ENCODE data around the gene ASPHD2. TPM values are rescaled to one million over a fixed set of nuclear protein-coding genes. Genes with fewer than 3 reads are reported as not detected.

The ASPHD2 gene
- total RNA-seq, 3 donors from 2014 or later, result 2.7 to 3.7 (median 3.5) TPM

GRCh38 chr22:26484360-26484706, 55.3 kb downstream of the ASPHD2 start:
- Histone ChIP-seq H3K4me1 (ENCODE audit: low read depth) (peaks cover 34% of the 10 kb centered on the region), H3K36me3 (ENCODE audit: low read depth) (no peaks in the 10 kb centered on the region), H3K9me3 (no peaks in the 10 kb centered on the region), H3K4me3 (peak overlapping the region; percentile 69)
- no peak for TF ChIP-seq CTCF (IDR thresholded peaks at IDR 0.05)
- intact Hi-C loops (cut with DNase I, micrococcal nuclease), result no loop called here
- DNase-seq (no peak), ATAC-seq (no peak)

GRCh38 chr22:26485013-26485412, 56.0 kb downstream of the ASPHD2 start:
- Histone ChIP-seq H3K4me1 (ENCODE audit: low read depth) (peaks cover 33% of the 10 kb centered on the region), H3K9me3 (no peaks in the 10 kb centered on the region), H3K4me3 (no peak overlapping the region), H3K36me3 (ENCODE audit: low read depth) (no peaks in the 10 kb centered on the region)
- TF ChIP-seq CTCF (IDR thresholded peaks at IDR 0.05), result no peak
- intact Hi-C loops (cut with DNase I, micrococcal nuclease), result no loop called here
- no peak for ATAC-seq
- DNase-seq, result no peak

- H3K36me3 ChIP-seq (ENCODE audit: low read depth), result no peaks in the 10 kb centered on the region
- no peak for ATAC-seq
- no peak for TF ChIP-seq CTCF (IDR thresholded peaks at IDR 0.05)
- no peaks in the 10 kb centered on the region for H3K9me3 ChIP-seq
- H3K4me3 ChIP-seq, result no peak overlapping the region
- H3K4me1 ChIP-seq (ENCODE audit: low read depth), result peaks cover 24% of the 10 kb centered on the region
- intact Hi-C loops (cut with DNase I, micrococcal nuclease), result no loop called here
- DNase-seq, result no peak
These were observed 56.8 kb downstream of the ASPHD2 start for GRCh38 chr22:26485806-26486390.

GRCh38 chr22:26486394-26486793, 57.3 kb downstream of the ASPHD2 start:
- H3K4me3 ChIP-seq, result no peak overlapping the region
- H3K36me3 ChIP-seq (ENCODE audit: low read depth), result no peaks in the 10 kb centered on the region
- H3K9me3 ChIP-seq, result no peaks in the 10 kb centered on the region
- TF ChIP-seq CTCF (IDR thresholded peaks at IDR 0.05), result no peak
- intact Hi-C loops (cut with DNase I, micrococcal nuclease), result no loop called here
- no peak for DNase-seq
- peaks cover 20% of the 10 kb centered on the region for H3K4me1 ChIP-seq (ENCODE audit: low read depth)
- no peak for ATAC-seq

GRCh38 chr22:26487996-26488395, 58.9 kb downstream of the ASPHD2 start:
- Histone ChIP-seq H3K9me3 (no peaks in the 10 kb centered on the region), H3K36me3 (ENCODE audit: low read depth) (no peaks in the 10 kb centered on the region), H3K4me3 (no peak overlapping the region), H3K4me1 (ENCODE audit: low read depth) (peaks cover 14% of the 10 kb centered on the region)
- intact Hi-C loops (cut with DNase I, micrococcal nuclease), result no loop called here
- no peak for DNase-seq
- no peak for ATAC-seq
- no peak for TF ChIP-seq CTCF (IDR thresholded peaks at IDR 0.05)

All from mucosa of descending colon (tissue), 3 donors.